Measurements from ENCODE around the gene ZFR2. TPM values are rescaled to one million over a fixed set of nuclear protein-coding genes. Genes with fewer than 3 reads are reported as not detected.
A peak's percentile ranks its signal among the peaks of the same experiment; 100 is the strongest.

Gene ZFR2
- total RNA-seq, 2 experiments from 2014 or later: 0.23 to 0.51 TPM

DNA sequence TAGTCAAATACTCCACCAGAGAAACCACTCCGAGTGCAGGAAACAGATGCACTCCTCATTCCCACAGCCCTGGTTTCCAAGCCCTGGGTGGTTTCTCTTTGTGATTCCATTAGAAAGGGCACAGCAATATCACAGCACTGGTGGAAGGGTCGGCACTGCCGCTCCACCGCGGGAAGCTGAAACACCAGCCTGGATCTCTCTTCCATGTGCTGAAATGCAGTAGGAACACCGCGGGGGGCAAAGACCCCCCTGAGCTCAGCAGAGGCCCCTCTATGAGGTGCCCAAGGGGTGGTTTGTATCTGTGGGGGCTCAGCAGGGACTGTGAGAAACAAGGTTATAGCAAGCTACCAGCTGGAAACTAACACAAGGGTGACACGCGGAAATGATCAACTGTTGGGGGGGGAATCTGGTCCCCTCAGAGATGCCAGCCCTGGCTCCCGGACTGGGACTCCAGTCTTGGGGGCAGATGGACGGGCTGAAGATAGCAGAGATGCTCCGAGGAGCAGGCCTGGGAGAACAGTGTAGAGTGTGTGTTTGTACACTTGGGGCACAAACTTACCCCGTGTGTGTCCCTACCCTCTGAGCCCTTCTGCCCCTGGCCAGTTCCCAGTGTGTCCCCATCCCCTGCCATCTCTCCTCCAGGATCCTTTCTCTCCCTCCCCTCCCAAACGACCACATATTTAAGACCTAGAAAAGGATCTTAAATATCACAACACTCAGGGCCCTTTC lies 1.8 kb downstream of the ZFR2 start:
- intact Hi-C loops (cut with DNase I, micrococcal nuclease): no loop called here
- ATAC-seq: no peak
- POLR2A ChIA-PET: no interaction called here
- H3K27me3 Mint-ChIP-seq: peaks cover 32% of the 10 kb centered on the region
- no peak for DNase-seq
- H3K27ac Mint-ChIP-seq: no peak overlapping the region
- H3K4me3 Mint-ChIP-seq: no peak overlapping the region
- H3K36me3 Mint-ChIP-seq (ENCODE audit: low read depth): peaks cover 6% of the 10 kb centered on the region
- peaks cover 10% of the 10 kb centered on the region for H3K4me1 Mint-ChIP-seq
- CTCF ChIA-PET: no interaction called here
- peaks cover 6% of the 10 kb centered on the region for H3K9me3 Mint-ChIP-seq (ENCODE audit: low read depth)

- Mint-ChIP-seq H3K4me3 (no peak overlapping the region), H3K27me3 (peaks cover 17% of the 10 kb centered on the region), H3K36me3 (ENCODE audit: low read depth) (no peaks in the 10 kb centered on the region), H3K27ac (no peak overlapping the region), H3K4me1 (peaks cover 3% of the 10 kb centered on the region), H3K9me3 (ENCODE audit: low read depth) (no peaks in the 10 kb centered on the region)
- DNase-seq (no peak), ATAC-seq (no peak)
- intact Hi-C loops (cut with DNase I, micrococcal nuclease): no loop called here
- ChIA-PET CTCF (interaction anchor here (1.1 to 1.3 kb wide), 2 partner anchors 9 to 11 kb away, joined by 4 read pairs; no protein-coding TSS in a partner anchor), POLR2A (no interaction called here)
These were observed 5.2 kb downstream of the ZFR2 start for GRCh38 chr19:3863648-3864047.

DNA sequence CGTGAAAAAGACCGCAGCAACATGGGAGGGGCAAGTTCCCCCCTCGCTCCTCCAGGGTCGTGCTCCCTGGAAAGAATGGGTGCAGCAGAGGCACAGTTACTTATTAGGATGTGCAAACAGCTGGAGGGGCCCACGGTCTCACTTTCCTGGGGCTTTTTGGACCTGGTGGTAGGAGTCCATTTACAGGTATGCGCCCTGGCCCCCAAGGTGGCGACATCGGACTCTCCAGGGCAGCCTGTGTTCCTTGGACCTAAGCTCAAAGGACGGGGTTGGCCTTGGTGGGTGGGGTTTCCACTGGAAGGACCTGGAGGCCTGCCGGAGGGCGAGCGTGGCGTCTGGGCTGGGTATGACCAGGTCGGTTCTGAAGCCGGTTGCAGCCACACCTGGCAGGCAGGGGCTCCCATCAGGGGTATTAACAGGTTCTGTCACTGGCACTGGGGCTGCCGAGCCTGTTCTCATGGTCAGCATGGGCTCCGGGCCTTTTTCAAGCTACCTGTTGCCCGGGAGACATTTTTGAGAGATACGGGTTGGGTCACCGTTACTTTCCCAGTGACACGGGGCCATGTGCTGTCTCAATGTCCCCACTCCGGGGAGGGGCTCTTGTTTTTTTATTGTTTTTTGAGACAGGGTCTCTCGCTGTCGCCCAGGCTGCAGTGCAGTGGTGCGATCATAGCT lies 5.9 kb downstream of the ZFR2 start:
- Mint-ChIP-seq H3K4me3 (no peak overlapping the region), H3K27ac (no peak overlapping the region), H3K4me1 (no peaks in the 10 kb centered on the region), H3K27me3 (peaks cover 13% of the 10 kb centered on the region), H3K9me3 (ENCODE audit: low read depth) (no peaks in the 10 kb centered on the region), H3K36me3 (ENCODE audit: low read depth) (no peaks in the 10 kb centered on the region)
- DNase-seq: no peak
- intact Hi-C loops (cut with DNase I, micrococcal nuclease): no loop called here
- ATAC-seq: no peak
- ChIA-PET POLR2A (no interaction called here), CTCF (no interaction called here)

DNA sequence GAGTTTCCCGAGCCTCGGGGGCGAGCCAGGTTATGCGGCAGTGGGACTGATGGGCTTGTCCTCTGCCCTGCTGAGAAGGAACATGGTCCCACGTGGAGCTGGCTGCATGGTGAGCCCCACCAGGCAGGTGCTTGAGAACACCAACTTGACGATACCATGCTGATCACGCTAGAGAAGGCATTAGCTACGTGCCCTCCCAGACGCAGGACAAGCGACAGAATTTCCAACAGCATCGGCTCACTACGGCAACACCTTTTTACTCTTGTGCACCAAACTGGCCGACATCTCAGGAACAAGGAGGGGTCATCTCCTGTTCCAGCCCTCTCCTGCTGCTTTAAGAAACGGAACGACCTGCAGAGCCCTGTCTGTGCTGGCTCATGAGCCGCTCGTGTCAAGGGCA lies 8.3 kb downstream of the ZFR2 start:
- H3K9me3 Mint-ChIP-seq (ENCODE audit: low read depth): no peaks in the 10 kb centered on the region

DNA sequence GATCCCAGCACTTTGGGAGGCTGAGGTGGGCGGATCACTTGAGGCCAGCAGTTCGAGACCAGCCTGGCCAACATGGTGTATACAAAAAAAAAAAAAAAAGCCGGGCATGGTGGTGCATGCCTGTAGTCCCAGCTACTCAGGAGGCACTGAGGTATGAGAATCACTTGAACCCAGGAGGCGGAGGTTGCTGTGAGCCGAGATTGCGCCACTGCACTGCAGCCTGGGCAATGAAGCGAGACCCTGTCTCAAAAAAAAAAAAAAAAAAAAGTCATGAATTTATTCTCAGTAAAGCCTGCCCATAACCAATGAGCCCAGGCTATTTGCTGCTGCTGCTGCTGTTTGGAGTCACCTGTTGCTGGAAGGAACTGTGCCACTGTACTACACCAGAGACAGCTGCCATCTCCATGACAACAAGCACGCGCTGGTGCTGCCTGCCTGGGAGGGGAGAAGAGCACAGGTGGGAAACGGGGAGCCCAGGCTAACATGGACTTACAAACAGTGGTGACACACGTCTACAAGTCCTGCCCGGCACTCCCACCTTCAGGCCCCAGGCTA lies 11.3 kb downstream of the ZFR2 start:
- POLR2A ChIA-PET: no interaction called here
- H3K9me3 Mint-ChIP-seq (ENCODE audit: low read depth): no peaks in the 10 kb centered on the region
- no peaks in the 10 kb centered on the region for H3K27me3 Mint-ChIP-seq
- no peak for DNase-seq
- no peak overlapping the region for H3K27ac Mint-ChIP-seq
- intact Hi-C loops (cut with DNase I, micrococcal nuclease): no loop called here
- no peaks in the 10 kb centered on the region for H3K4me1 Mint-ChIP-seq
- CTCF ChIA-PET: interaction anchor here (0.6 to 0.8 kb wide), 2 partner anchors 248 to 344 kb away, joined by 3 read pairs; no protein-coding TSS in a partner anchor
- H3K4me3 Mint-ChIP-seq: no peak overlapping the region
- ATAC-seq: no peak
- no peaks in the 10 kb centered on the region for H3K36me3 Mint-ChIP-seq (ENCODE audit: low read depth)

More for the DNA sequence above, 8.3 kb downstream of the ZFR2 start:
- H3K36me3 Mint-ChIP-seq (ENCODE audit: low read depth): no peaks in the 10 kb centered on the region
- POLR2A ChIA-PET: no interaction called here
- no peaks in the 10 kb centered on the region for H3K4me1 Mint-ChIP-seq
- ATAC-seq: no peak
- no peaks in the 10 kb centered on the region for H3K27me3 Mint-ChIP-seq
- no peak for DNase-seq
- CTCF ChIA-PET: interaction anchor here (1.2 kb wide), 1 partner anchor 151 kb away, joined by 3 read pairs; no protein-coding TSS in a partner anchor
- intact Hi-C loops (cut with DNase I, micrococcal nuclease): no loop called here
- H3K4me3 Mint-ChIP-seq: no peak overlapping the region
- no peak overlapping the region for H3K27ac Mint-ChIP-seq

DNA sequence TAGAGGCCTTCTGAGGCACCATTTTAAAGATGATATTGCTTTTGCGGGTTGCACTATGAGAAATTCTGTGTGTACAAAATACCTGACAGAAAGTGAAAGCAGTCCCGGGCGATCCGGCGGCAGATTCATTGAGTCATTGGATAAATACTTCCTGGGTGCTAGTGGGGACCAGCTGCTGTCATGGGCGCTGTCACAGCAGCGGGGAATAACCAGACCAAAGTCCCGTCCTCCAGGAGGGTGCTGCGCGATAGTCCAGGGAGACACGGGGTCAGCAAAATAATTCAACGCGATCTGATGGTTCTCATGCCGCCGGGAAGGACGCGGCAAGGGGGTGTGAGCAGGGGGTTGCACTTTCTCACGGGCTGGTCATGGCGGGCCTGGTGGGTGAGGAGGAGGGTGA lies 13.5 kb downstream of the ZFR2 start:
- no peak for DNase-seq
- ChIA-PET CTCF (interaction anchor here (1.5 kb wide), 1 partner anchor 9 kb away, joined by 4 read pairs; no protein-coding TSS in a partner anchor), POLR2A (no interaction called here)
- peaks cover 9% of the 10 kb centered on the region for H3K9me3 Mint-ChIP-seq (ENCODE audit: low read depth)
- H3K36me3 Mint-ChIP-seq (ENCODE audit: low read depth): peaks cover 3% of the 10 kb centered on the region
- no peak overlapping the region for H3K27ac Mint-ChIP-seq
- no peak for ATAC-seq
- H3K4me1 Mint-ChIP-seq: no peaks in the 10 kb centered on the region
- peaks cover 1% of the 10 kb centered on the region for H3K27me3 Mint-ChIP-seq
- intact Hi-C loops (cut with DNase I, micrococcal nuclease): no loop called here
- no peak overlapping the region for H3K4me3 Mint-ChIP-seq

DNA sequence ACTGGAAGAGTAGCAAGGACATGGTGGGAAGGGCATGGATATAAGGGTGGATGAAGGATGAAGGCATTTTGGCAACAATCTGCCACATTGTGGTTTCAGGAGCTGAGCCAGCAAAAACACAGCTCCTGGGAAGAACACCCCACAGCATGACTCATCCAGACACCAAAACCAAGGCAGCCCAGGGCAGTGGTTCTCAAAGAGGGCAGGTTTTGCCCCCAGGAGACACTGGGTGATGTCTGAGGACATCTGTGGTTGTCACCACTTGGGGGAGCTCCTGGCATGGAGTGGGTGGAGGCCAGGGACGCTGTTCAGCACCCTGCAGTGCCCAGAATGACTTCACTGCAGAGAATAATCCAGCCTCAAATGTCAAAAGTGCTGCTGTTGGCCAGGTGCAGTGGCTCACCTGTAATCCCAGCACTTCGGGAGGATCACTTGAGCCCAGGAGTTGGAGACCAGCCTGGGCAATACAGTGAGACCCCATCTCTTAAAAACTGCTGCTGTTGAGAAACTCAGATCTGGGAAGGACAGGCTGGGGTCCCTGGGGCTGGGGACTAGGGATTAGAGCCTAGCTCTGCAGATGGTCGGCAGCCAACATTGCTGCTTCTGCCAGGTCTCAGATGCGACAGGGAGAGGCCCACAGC lies 16.1 kb downstream of the ZFR2 start:
- Mint-ChIP-seq H3K27ac (no peak overlapping the region), H3K27me3 (peaks cover 1% of the 10 kb centered on the region), H3K36me3 (ENCODE audit: low read depth) (peaks cover 3% of the 10 kb centered on the region), H3K4me1 (no peaks in the 10 kb centered on the region), H3K9me3 (ENCODE audit: low read depth) (peaks cover 9% of the 10 kb centered on the region), H3K4me3 (no peak overlapping the region)
- intact Hi-C loops (cut with DNase I, micrococcal nuclease): no loop called here
- CTCF ChIA-PET: interaction anchor here (0.5 to 1.0 kb wide), 3 partner anchors 12 to 39 kb away, joined by 3 to 4 read pairs (median 3); no protein-coding TSS in a partner anchor
- DNase-seq (peak; percentile 32), ATAC-seq (no peak)
- POLR2A ChIA-PET: interaction anchor here (0.6 kb wide), 1 partner anchor 1274 kb away, joined by 5 read pairs; no protein-coding TSS in a partner anchor

DNA sequence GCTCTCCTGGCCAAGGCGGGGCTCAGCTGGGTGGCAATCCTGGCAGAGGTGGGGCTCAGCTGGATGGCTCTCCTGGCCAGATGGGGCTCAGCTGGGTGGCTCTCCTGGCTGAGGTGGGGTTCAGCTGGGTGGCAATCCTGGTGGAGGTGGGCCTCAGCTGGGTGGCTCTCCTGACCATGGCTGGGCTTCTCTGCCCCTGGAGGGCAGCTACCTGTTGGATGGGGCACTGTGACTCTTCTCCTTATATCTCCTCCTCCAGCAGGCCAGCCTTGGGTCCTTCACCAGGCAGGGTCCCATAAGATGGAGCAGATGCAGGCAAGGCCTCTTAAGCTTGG lies 16.7 kb downstream of the ZFR2 start:
- H3K27ac Mint-ChIP-seq: no peak overlapping the region
- POLR2A ChIA-PET: no interaction called here
- H3K4me3 Mint-ChIP-seq: no peak overlapping the region
- H3K4me1 Mint-ChIP-seq: no peaks in the 10 kb centered on the region
- DNase-seq: no peak
- peaks cover 1% of the 10 kb centered on the region for H3K27me3 Mint-ChIP-seq
- intact Hi-C loops (cut with DNase I, micrococcal nuclease): no loop called here
- no peak for ATAC-seq
- peaks cover 3% of the 10 kb centered on the region for H3K36me3 Mint-ChIP-seq (ENCODE audit: low read depth)
- CTCF ChIA-PET: interaction anchor here (0.5 kb wide), 1 partner anchor 28 kb away, joined by 3 read pairs; no protein-coding TSS in a partner anchor
- H3K9me3 Mint-ChIP-seq (ENCODE audit: low read depth): peaks cover 9% of the 10 kb centered on the region

- no peaks in the 10 kb centered on the region for H3K4me1 Mint-ChIP-seq
- H3K27ac Mint-ChIP-seq: no peak overlapping the region
- no peak overlapping the region for H3K4me3 Mint-ChIP-seq
- ChIA-PET CTCF (no interaction called here), POLR2A (no interaction called here)
- peaks cover 9% of the 10 kb centered on the region for H3K9me3 Mint-ChIP-seq (ENCODE audit: low read depth)
- intact Hi-C loops (cut with DNase I, micrococcal nuclease): no loop called here
- no peak for DNase-seq
- H3K36me3 Mint-ChIP-seq (ENCODE audit: low read depth): peaks cover 3% of the 10 kb centered on the region
- ATAC-seq: no peak
- peaks cover 1% of the 10 kb centered on the region for H3K27me3 Mint-ChIP-seq
These were observed 17.3 kb downstream of the ZFR2 start for GRCh38 chr19:3851254-3852176.

- intact Hi-C loops (cut with DNase I, micrococcal nuclease): no loop called here
- DNase-seq (no peak), ATAC-seq (no peak)
- ChIA-PET CTCF (no interaction called here), POLR2A (no interaction called here)
- H3K9me3 Mint-ChIP-seq (ENCODE audit: low read depth): peaks cover 9% of the 10 kb centered on the region
- H3K36me3 Mint-ChIP-seq (ENCODE audit: low read depth): peaks cover 3% of the 10 kb centered on the region
- H3K4me3 Mint-ChIP-seq: no peak overlapping the region
- H3K27ac Mint-ChIP-seq: no peak overlapping the region
- no peaks in the 10 kb centered on the region for H3K4me1 Mint-ChIP-seq
- peaks cover 1% of the 10 kb centered on the region for H3K27me3 Mint-ChIP-seq
These were observed 18.4 kb downstream of the ZFR2 start for GRCh38 chr19:3850320-3850972.
